GM21526 (cell line): ENCODE data around the gene KRTAP10-3.
"Not testable (repeated sequence)": the region's sequence is repeated elsewhere in the genome, so short reads cannot be mapped to it uniquely, and the experiment has no call there.

ENCODE experiments used
- ATAC-seq: cut with Tn5 transposase; IDR thresholded peaks from one replicate; pipeline ENCODE4 v1.9.1; 2021; ENCODE audit warnings: moderate library complexity; ENCODE audit not compliant: unreplicated experiment, low FRiP score

The KRTAP10-3 gene

DNA sequence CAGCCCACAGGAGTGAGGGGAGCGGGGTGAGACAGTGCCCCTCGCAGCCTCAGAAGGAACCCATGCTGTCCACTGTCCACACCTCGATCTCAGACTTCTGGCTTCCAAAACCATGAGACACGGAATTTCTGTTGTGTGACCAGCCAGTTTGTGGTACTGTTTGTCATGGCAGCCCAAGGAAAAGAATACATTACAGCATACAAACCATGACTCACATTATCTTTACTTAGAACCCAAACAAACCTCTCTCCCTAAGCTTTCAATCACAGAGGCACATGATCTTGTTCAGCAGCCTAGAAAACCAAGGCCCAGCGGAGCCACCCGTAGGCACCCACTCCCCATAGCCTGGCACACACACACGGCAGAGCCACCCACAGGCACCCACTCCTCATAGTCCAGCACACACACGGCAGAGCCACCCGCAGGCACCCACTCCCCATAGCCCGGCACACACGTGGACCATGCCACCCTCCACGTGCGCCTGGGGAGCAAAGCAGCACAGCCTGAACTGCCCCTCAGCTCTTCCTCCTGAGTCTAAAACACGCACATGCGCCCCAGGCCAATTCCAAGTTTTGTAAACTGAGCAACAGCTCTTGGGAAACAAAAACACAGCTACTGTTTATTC is 14.5 kb upstream of the KRTAP10-3 start:
- ATAC-seq, result no peak

DNA sequence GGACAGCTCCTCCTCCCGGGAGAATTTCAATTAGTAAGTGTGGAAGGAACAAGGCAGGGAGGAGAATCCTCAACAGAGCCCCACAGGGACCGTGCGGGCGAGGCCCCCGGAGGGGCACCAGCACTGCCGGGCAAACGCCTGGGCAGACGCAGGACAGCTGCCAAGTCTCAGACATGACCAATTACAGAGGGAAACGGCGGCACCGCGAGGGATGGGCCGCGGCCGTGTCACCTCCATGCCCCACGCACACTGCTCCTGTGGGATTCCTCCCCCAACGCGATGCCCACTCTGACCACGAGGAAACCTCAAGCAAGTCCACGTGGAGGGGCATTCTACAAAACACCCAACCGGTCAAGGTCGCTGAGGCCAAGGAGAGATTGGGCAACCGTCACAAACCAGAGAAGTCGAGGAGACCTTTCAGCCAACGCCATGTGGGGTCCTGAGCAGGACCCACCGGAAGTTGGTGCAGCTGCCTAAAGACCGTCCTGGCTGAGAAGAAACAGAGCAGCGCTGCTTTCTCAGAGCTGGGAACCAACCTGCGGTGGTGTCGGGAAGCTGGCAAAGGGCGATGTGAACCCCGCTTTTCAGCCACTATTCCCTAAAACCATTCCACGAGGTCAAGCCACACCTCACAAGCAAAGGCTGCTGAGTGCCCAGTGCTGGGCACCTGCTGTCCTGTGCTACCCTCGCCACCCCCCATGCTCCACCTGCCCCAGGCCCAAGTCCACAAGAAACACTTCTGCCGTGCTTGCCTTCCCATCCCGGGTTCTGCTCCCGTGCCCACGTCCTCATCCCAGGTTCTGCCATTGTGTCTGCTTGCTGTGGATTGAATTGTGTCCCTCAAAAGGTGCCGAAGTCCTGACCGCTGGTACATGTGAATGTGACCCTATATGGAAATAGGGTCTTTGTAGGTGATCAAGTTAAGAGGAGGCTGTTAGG is 13.5 kb upstream of the KRTAP10-3 start:
- ATAC-seq, result no peak

DNA sequence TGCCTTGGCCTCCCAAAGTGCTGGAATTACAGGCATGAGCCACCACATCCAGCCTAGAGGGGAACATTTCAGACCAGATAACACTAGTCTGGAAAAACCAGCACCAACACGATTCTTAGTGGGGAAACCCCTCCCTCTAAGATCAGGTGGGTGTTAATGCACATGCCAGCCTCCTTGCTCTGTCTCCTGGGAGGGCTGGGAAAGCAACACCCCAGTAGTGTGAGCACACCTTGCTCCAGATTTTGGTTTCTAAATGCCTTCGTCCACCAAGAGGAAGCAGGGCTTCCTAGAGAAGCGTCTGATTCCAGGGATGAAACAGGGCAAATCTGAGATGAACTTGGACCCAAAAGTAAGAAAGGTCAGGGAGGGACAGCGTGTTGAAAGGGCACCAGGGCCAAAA is 12.7 kb upstream of the KRTAP10-3 start:
- no peak for ATAC-seq

DNA sequence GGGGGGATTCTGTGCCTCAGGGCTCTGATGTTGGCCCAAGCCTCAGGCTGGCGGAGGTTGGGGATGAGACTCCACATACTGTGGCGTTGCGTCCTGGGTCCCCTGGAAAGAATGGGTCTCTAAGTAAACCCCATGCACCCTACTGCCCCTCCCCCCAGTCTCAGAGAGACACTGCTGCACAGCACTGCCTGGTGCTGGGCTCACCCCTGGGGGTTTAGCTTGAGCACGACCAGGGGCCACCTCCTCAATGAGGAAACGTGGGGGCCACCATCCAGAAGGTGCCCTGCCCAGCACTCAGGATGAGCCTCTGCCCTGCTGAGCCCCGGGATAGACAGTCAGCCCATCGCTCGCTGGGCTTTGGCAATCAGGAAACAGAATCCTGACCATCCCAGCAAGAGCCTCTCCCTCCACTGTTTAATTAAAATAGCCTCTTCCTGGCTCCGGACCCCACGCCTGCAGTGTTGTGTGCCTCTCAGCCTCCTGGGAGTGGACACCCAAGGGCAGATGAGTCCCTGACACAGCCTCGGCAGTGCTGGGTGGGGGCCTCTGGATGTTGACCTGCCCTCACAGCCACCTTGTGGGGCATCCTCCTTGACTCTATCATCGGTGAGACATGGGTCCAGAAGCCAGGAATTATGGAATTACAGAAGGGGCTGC is 11.4 kb upstream of the KRTAP10-3 start:
- no peak for ATAC-seq

DNA sequence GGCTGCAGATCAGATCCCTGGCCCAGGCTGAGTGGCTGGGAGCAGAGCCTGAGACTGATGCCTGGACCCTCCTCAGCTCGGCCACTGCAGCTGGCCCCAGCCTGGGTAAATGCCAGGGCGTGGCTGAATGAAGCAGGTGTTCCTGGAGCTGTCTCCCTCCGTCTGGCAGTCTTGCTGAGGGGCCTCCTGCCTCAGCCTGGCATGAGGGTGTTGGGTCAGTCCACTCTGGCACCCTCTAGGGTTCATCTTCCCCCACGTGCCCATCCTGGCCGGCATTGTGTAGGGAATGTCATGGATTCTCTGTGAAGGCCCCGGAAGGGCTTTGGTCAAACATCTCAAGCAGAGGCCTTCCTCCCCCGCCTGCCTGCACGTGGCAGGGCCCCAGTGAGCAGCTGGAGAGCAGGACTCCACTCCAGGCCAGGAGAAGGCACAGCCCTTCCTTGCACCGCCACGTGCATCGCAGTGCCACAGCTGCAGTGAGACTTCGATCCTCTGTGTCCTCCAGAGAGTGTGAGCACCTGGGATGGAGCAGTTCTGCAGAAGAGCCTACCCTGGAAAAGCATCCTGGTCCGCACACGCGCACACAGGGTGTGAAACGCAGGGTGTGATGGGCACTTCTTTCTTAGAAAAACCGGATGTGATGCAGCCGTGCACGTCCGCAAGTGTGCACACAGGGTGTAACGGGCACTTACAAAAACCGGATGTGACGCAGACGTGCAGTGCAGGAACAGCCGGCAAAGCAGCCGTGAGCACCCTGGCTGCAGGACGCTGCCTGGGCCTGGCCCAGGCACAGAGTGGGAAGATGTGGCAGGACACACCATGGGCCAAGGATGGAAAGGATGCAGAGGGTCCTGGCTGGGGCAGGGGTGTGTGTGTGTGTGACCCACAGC is 10.3 kb upstream of the KRTAP10-3 start:
- no peak for ATAC-seq

DNA sequence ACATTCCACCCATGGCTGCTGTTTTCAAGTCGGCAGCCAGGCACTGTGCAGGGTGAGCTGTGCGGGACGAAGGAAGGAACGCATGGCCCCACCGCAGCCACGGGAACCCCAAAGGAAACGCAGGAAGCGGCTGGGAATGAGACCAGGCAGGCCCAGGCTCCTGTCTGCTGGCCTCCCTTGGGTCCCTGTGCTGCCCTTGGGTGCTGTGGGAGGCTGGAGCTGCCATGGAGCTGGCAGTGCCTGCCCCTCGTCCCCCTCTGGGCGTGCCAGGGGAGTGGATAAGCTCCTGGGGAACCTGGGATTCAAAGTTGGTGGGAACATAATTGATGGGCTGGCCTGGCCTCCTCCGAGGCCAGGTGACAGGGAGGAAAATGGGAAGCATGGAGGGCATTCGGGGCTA is 9.7 kb upstream of the KRTAP10-3 start:
- no peak for ATAC-seq

DNA sequence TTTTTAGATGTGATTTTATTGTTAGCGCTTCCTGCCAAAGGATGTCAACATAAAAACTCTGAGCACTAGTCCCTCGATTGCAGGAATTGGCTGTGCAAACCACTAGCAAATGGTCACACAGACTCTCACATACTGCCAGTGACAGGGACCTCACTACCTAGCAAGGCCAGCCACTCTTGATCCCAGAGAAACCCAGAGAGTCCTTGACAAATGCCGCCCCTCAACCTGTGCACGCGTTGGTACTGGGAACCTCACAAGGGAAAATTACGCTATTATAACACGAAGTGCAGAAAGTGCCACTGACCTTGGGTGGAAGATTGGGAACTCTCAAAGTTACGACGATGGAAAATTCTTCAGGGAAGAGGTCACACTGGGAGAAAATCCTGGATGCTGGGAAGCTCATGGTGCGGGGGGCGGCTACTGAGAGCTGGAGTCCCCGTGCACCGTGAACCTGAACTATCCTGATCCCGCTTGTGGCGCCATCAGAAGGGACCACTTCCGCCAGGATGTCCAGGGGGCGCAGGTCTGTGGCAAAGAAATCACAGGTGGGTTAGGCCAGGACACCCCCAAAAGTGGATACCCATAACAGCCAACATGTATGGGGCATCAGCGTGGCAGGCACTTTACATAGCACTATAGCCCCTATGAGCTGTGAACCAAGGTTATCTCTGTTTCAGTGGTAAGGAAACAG is 9.0 kb upstream of the KRTAP10-3 start:
- no peak for ATAC-seq

DNA sequence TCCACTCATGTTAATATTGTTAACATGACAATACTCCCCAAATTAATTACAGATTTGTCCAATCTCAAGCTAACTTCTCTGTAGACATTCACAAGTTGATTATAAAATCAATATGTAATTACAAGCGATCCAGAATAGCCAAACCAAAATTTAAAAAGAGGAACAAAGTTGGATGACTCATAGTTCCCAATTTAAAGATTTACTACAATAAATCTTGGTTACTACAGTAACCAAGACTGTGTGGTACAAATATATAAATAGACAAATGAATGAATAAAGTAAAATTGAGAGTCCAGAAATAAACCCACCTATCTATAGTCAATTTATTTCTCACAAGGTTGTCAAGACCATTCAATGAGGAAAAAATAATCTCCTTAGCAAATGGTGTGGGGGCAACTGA is 7.8 kb upstream of the KRTAP10-3 start:
- no peak for ATAC-seq

DNA sequence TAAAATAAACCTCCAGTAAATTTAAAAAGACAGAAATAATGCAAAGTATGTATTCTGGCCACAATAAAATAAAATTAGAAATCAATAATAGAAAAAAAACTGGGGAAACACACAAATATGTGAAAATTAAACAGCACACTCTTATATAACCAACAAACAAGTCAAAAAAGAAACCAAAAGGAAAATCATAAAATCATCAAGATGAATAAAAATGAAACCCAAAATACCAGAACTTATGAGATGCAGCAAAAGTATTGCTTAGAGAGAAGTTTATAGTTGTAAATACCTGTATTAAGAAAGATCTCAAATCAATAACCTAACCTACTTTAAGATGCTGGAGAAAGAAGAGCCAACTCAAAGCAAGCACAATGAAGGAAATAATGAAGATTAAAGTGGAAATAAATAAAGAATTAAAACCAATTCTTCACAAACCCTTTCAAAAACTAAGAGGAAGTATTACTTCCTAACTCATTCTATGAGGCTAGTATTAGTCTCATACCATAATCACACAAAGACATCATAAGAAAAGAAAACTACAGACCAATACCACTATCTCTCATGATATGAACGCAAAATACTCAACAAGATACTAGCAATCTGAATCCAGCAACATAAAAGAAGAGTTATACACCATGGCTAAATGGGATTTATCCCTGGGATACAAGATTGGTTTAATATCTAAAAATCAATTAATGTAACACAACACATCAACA is 6.4 kb upstream of the KRTAP10-3 start:
- no peak for ATAC-seq

DNA sequence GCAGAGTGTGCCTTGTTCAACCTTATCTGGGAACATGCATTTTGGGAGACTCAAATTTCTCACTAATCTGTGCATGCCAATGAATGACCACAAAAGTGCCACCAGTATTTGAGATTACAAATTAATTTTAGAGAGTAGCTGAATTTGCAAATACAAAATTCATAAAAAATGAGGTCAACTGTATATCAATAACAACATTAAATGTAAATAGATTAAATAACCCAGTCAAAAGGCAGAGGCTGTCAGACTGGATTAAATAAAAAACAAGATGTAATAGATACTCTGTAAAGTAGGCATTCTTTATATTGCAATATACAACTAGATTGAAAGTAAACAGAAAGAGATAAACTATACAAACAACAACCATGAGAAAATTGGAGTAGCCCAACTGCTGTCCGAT is 5.5 kb upstream of the KRTAP10-3 start:
- no peak for ATAC-seq

DNA sequence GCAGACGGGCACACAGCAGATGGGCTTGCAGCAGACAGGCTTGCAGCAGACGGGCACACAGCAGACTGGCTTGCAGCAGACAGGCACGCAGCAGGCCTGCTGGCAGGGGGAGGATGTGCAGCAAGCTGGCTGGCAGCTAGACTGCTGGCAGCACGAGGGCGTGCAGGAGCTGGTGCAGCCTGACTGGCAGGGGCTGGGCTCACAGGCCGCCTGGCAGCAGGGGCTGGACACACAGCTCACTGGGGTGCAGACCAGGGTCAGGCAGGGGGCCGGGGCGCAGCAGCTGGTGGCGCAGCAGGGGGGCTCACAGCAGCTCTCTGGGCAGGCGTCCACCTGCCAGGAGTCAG is 293 bp downstream of the KRTAP10-3 start:
- not testable (repeated sequence) for ATAC-seq

DNA sequence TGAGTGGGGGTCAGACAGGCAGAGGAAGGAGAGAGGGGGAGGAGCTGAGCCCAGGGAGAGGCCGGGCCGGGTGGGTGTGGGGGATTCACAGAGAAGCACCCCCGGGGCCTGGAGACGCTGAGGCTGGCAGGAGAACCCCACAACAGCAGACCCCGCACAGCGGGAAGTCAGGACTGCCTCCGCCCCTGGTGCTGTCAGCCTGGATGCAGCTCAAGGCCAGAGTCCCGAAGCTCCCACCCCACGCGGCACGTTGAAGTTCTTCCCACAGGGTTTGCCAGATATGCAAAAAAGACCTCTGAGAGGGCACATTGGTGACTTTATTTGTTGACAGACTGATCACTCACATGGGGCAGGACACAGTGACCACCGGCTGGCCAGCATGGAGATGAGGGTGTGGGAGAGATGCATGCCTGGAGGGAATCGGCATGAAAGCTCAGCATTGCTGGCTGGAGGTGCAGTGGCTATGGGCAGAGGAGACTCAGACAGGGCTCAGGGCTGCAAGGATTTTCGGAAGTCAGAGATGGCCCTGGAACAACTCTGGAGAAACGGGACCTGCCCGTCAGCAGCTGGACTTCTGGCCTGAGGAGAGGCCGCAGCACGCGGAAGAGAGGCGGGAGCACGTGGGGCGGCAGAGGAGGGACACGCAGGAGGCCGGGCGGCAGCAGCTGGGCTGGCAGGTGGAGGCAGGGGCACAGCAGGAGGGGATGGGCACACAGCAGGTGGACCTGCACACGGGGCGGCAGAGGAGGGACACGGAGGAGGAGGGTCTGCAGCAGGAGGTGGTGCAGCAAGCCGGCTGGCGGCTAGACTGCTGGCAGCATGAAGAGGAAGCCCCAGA is 885 bp downstream of the KRTAP10-3 start:
- ATAC-seq, result no peak

DNA sequence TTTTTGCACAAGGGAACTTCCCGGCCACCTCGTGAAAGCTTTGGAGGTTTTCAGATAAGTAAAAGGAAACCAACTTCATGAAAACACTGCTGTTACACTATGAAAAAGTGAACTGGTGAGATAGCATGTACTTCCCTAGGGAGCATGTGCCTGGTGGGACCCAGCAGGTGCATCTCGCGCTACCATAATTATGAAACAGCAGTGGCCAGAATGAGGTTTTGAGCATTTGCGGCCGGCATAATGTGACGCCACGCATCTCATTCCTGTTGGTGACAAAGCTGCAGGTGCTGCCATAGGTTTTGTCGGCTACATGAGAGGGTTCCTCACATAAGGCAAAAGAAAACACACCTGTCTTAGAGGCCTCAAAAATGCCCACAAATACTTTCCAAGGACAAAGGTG is 1.7 kb downstream of the KRTAP10-3 start:
- no peak for ATAC-seq

DNA sequence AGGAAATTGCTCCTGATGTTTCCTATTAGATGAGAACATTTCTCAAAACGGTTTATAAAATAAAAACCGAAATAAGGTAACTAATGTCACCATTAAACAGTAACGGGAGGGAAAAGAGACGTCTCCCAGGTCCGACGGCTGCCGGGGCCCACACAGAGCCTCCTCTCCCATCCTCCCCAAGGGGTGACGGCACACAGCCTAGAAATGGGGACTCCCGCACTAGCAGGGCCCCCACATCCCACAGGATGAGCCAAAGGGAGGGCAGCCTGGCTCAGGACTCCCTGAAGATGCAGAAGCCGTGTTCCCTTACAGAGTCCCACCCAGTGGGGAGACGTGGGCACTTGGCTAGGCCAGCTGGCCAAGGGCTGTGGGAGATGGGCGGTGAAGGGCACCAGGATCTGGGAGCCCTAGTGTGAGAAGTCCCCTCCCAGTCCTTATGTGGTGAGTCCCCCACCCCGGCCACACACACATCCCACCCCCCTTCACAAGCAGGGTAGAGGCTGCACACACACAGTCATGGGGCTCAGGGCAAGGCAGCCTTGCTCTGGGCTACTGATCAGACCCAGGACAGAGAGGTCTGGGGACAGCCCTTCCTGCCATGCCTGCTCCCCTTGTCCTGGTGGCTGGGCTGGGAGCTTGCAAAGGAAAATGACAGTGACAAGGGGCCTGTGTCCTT is 3.3 kb downstream of the KRTAP10-3 start:
- no peak for ATAC-seq

DNA sequence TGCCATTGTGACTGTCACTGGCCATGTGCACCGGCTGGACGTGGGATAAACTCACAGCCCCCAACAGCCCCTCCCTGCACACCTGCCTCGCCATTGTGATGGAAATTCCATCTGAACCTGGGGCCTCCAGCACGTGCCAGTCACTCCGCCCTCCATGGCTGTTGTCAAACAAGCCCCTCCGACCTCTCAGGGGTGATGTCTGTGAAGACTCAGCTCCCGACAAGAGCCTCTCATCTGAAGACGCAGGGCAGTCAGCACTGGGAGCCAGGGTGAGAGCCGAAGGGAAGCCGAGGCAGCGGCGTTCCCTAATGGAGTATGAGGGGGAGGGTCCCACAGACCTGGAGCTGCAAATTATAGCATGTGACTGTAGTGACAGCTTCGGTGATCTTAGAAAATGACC is 5.9 kb downstream of the KRTAP10-3 start:
- ATAC-seq, result no peak

DNA sequence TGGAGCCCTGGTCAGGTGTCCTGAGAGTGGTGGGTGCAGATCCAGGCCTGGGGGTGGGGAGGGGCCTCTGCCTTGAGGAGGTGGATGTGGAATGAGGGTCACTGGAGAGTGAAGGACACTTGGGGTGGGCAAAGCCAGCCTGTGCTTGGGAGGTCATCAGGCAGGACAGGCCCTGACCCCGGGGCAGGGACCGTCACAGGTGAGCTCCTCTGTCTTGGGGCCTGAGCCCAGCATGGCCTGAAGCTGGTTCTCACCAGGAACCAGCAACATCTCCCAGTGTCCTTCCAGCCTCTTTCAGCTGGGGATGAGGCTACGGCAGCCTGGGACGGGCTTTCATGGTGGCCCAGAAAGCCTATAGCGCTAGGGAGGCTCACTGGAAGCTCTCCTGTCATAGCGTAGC is 6.5 kb downstream of the KRTAP10-3 start:
- no peak for ATAC-seq

DNA sequence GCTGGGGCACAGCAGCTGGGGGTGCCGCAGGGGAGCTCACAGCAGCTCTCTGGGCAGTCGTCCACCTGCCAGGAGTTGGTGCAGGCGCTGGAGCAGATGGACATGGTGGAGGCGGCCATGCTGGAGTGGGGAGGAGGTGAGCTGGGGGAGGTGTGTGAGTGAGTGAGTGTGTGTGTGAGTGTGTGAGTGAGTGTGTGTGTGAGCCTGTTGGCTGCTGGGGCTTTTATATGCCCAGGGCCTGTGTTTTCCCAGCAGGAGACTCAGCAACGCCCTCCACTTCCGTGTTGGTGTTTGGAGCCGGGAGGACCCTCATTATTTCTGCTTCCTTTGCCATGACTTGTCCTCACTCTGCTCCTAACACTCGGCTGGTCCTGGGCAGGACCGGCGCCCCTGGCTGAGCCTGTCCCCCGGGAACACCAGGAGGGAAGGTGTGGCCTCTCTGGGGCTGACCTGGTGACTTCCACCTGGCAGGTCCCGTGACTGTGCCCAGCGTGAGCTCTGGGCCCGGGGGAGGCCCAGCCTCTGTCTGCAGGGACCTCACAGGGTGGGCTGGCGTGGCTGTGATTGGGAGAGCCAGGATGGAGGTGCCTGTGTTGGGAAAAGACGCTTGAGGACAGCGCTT is 7.1 kb downstream of the KRTAP10-3 start, which contains the start of gene KRTAP10-2:
KRTAP10-2 (minus strand) TSS at position 166 of the 622 bp plus-strand sequence; CDS start at position 119, 47 bp downstream.
- ATAC-seq, result no peak
